ENCODE data around the gene GSKIP.
A peak's percentile ranks its signal among the peaks of the same experiment; 100 is the strongest.

GSKIP gene

DNA sequence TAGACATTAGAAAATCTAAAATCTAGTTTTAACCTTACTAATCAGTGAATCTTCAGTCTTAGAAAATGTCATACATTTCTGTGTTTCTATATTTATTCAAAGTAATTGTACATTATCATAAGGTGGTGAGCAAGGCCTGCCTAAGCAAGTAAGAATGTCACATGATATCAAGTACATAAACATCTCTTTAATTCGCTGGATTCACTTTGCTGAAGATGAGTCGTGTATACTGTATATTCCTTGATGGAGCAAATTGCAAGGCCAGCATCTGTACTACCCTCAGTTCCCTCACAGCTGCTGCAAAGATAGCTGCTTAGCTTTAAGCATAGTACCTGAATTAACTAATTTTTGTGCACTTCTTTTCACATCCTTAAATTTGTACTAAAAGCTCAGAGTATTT lies 20.1 kb downstream of the GSKIP start:
- DNase-seq, result no peak

DNA sequence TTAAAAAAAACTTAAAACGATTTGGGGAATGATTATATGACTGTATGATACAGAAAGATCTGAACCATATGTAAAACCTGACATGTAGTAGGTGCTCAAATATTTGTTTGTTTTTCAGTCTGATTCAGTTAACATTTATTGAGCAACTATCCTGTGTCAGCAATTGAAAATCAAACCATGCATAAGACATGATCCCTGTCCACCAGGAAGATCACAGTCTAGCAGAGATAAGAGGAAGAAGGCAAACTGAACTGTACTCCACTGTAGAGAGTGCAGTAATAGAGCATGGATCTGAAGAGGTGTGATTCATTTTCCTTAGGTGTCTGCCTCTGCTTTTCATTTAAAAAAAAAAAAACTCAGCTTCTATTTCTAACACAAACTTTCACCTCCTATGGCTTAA lies 20.7 kb downstream of the GSKIP start:
- DNase-seq, result no peak

DNA sequence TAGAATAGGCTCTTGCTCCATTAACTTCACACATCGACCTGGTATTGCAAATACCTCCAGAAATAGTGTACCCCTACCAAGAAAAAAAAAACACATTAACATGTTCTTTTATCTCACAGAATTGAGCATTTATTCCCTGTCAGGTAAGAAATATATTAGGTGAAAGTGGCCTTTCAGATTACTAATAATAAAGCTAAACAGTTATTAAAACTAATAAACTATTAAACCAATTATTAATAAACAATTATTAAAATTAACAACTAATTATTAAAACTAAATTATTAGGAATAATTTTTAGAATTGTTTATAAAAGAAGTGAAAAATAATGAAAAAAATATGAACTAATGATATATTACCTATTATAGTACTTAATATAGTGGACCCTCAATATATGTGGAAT lies 21.4 kb downstream of the GSKIP start:
- DNase-seq, result no peak

DNA sequence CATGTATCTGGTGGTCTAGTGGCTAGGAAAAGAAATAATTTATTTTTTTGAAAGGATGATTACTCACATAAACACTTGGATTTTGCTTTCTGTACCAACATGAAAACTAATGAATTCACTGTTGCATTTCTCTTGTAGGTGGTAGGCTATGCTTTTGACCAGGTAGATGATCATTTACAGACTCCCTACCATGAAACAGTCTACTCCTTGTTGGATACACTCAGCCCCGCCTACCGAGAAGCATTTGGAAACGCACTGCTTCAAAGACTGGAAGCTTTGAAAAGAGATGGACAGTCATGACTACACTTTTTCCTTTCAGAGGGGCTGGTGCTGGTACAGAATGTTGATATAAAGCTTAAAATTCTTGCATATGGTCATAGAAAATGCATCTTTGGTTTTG lies 22.1 kb downstream of the GSKIP start:
- DNase-seq, result no peak

DNA sequence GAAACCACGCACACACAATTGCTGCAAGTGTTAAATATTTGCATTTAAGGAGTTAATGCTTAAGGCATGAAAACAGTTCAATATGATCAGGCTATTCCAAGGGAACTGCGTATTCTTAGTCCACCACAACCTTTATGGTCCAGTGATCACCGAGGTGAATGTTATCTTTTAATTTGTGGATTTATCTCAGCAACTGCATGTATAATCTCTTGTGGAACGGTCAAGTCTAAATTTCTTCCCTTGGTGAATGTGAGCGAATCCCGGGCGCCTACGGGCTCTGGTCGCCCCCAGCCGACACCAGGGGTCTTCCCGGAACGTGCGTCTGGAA lies 27.6 kb downstream of the GSKIP start:
- DNase-seq, result no peak

DNA sequence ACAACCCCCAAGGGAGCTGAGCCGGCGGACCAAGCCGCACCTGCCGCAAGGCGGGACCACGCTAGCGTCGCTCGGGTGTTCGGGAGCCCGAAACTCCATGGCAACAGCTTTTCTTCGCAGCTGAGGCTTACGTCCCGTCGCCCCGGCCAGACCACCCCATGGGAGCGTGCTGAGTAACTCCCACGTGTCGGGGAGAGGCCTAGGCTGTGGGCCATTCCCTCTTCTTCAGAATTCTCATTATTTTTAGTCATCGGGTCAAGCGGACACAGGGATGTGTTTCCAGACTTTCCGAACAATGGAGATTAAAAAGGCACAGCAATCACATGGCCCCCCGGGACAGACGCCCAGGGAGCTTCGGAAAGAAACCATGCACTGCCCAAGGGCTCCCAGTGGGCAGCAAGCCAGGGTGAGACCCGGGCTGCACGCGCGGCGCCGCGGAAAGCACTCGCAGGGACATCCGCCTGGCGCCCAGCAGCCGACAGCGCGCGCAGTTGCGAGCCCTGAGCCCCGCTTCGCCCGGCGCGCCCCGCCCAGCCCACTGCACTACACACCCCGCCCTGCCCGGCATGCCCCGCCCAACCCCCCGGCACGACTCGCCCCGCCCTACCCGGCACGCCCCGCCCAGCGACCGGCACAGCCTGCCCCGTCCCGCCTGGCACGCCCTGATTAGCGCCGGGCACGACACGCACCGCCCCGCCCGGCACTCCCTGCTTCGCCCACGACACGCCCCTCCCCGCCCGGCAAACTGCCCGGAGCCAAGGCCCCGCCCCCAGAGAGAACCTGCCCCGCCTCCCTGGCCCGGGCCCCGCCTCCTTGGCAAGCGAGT lies 28.2 kb downstream of the GSKIP start:
- peak; percentile 100 for DNase-seq

DNA sequence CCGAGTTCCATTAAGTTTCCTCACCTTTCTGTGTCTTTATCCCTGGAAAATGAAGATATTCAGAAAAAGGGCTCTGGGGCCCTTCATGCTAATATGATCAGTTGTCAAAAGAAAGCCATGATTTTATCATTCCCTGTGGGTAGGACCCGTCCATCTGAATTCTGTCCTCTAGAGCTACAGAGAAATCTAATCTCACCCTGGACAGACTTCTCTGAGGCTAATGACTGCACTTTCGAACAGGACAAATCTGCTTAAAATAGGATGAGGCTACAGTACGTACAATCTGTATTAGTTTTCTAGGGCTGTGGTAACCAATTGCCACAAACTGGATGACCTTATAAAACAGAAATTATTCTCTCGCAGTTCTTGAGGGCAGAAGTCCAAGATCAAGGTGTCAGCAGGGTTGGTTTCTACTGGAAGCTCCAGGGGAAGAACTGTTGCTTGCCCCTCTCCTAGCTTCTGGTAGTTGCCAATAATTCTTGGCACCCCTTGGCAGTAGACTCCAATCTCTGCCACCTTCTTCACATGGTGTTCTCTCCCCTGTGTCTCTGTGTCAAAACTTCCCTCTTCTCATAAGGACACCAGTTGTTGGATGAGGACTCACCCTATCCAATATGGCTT lies 29.9 kb downstream of the GSKIP start:
- DNase-seq, result no peak

DNA sequence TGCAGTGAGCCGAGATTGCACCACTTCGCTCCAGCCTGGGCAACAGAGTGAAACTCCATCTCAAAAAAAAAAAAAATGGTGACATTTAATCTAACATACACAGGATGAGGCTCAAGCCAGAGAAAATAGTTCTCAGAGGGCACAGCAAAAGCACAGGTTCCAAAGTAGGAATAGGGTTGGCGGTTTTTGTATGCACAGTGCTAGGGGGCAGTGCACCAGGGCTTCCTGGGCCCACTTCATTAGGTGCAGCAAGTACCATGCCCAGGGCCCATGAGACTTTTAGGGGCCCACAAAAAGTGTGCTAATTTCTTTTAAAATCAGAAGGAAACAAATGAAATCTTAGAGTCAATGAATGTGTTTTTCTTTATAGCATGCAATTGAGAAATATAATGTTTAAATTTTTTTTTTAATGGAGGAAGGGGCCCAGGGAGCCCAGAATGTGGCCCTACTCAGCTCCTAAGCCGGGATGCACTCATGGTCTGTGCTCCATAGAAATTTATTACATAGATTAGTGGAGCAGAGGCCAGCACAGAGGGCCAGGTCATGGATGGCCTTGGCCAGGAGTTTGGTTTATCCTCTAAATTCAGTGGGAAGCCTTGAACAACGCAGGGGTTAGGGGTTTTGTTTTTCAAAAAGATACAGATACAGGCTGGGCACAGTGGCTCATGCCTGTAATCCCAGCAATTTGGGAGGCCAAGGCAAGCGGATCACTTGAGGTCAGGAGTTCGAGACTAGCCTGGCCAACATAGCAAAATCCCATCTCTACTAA lies 30.9 kb downstream of the GSKIP start:
- DNase-seq, result no peak

DNA sequence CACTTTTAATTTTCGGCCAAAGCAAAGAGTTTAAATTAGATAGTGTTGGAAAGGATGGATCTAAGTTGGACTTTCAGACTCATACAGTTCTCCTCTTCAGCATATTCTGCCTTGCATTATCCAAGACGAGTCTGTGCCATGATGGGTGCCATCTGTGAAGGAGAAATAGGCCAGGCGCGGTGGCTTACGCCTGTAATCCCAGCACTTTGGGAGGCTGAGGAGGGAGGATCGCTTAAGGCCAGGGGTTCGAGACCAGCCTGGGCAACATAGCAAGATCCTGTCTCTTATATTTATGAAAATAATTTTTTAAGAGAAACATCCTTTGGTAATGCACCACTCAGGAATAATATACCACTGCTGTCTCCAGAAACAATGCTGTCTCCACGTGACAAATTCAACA lies 35.1 kb downstream of the GSKIP start:
- DNase-seq, result no peak

DNA sequence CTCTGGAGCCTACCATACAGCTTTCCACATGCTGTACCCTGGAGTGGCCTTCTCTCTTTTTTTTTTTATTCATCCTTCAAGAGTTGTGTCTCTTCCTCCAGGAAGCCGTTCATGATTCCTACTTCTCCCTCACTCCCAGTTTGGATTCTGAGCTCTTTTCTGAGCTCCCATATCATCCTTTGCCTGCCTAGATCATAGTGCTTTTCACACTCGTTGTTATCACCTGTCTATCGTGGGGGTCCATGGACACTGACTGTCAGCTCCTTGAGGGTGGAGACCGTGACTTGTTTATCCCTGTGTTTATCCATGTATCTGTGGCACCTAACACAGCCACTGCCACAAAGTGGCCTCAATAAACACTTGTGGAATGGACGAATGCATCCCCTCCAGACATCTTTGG lies 35.6 kb downstream of the GSKIP start:
- no peak for DNase-seq

DNA sequence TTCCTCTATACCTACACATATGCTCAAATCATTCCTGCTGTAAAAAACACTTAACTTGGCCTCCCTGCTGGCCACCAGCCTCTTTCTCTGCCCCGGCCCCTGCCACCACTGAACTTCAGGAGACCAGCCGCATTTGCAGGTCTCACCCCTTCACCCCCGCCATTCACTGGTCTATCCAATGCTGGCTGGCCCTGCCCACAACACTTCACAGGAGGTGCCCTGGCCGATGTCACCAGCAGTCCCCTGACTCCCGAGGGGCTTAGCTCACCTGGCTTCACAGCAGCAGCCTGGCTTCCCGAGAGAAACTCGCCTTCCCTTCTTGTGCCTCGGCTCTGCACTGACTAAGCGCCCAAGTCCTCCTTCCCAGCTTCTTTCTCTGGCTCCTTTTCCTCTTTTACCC lies 36.1 kb downstream of the GSKIP start:
- DNase-seq, result no peak

DNA sequence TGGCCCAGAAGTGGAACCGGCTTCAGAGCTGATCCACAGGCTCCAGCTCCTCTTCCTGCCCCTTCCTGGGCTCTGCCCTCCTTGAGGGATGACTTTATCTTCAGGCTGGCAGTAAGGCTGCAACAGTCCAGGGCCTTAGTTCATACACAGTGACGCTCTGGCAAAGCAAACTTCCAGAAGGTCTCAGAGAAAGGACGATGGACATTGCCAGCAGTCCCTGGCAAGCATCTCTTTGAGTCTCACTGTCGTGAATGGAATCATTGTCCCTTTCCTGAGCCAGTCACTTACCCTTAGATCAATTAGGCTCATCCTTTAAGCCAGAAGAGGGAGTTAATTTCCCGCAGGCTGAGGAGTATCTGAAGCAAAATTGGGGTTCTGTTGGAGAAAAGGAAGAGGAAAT lies 37.2 kb downstream of the GSKIP start:
- DNase-seq, result no peak

DNA sequence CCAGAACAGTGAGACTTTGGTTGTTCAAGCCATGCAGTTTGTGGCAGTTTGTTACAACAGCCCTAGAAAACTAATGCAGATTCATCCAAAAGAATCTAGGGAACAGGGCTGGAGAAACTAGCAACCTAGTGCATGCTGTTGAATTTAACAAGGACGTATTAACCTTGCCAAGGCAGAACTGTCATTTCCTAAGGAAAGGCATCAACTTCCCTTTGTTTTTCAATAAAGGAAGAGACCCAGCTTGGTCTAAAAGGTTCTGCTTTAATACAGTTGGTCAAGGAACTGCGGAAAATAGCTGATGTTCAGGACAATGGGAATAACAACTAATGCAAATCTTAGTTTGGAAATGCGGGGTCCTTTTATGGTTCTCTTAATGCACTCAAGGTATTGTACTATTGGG lies 40.1 kb downstream of the GSKIP start:
- DNase-seq, result no peak

DNA sequence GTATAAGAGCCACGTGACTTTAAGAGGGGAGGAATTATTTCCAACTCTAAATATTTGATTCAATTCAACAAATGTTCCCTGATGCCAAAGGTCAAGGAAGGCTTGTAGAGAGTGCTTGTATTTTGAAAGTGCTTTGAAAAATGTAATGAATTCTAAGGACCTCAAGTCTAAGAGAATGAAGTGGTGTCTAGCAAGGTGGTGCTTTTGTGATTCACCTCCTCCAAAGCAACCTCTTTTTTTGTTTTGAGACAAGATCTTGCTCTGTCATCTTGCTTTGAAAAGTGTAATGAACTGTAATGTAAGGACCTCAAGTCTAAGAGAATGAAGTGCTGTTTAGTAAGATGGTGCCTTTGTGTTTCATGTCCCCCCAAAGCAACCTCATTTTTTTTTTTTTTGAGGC lies 42.4 kb downstream of the GSKIP start:
- no peak for DNase-seq

DNA sequence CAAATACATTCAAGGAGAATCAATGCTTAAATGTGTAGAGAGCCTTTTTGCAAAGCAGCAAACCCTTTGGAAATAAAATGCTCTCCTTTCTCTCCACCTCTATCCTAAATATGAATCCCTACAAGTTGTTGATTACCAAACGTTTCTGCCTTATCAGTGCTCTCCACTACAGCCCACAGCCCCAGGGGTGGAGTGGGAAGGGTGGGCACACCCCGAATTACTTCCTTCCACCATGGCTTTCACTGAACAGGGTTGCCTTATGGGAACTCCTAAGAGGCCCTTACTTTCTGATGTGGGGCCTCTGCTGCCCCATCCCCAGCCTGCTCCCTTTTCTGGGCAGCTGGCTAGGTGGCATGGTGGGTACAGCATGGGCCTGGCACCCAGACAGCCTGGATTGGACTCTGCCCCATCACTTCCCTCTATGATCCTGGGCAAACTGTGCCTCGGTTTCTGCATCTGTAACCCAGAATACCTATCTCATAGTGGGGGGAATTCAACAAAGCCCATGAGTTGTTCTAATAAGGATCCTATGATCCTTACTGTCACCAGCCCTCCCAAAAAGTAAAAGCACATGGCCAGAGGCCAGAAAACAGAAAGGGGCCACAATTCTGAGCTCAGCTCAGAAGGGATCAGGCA lies 44.7 kb downstream of the GSKIP start:
- no peak for DNase-seq

DNA sequence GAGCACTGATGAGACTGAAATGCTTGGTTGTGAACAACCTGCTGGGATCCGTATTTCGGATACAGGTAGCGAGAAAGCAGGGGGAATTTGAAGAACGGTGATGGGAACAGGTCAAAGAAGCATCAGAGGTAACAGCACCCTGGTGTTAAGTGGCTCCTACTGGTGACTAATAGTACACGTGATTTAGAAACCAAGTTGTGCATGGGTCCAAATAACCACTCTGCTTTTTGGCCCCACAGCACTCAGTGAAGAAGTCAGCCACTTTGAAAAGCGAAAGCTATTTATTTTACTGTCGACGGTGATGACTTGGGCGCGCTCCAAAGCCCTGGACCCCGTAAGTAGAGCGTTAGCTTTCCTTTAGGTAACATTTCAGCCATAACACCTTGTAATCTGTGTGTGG lies 45.3 kb downstream of the GSKIP start:
- no peak for DNase-seq

DNA sequence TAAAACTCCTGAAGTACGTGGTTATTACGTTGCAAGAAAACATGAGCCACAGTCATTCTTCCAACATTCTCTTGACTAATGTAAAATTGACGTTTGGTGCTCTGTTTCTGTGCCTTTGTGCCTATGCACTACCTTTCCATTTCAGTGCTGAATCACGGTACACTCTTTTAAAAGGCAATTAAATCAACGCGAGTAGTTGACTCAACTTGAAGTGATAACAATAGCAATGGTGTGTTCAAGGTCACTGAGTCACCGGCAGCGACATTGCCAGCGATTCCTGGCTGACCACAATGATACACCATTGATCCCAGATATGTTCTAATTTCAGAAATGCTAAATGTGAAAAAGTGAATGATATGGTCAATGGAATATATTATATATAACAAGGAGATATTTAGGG lies 46.4 kb downstream of the GSKIP start:
- no peak for DNase-seq

DNA sequence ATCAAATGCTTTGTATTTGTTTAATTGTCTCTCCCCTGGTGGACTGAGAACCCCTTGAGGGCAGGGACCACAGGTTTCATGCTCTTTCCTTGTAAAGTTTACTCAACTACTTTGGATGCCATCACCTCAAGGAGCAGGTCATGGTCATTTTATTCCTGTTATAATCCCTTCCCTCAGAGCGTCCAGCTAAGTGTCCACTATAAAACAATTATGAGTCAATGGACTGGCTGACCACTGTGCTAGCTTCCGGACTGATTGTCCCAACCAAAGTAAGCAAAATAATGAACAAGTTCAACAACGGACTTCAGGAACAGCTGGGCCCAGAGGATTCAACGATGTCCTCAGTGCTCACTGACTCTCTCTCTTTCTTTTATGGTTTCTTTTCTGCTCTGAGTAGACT lies 46.8 kb downstream of the GSKIP start:
- DNase-seq, result no peak

DNA sequence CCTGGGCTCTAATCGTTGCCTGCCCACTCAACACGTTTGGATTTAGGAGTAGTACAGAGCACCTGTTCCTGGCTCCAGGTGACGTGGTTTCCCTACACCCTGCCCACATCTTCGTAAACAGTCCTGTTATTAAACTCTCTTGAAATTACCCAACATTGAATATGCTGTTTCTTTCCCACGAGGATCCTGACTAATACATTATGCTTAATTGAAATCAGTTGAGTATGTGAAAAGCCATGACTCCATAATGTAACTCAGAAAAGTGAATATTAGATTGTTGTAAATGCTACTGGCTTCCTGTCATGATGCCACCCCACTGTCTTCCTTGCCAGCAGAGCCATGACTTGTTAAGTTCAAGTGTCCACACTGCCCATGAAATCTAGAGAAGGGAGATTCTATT lies 50.2 kb downstream of the GSKIP start:
- no peak for DNase-seq

DNA sequence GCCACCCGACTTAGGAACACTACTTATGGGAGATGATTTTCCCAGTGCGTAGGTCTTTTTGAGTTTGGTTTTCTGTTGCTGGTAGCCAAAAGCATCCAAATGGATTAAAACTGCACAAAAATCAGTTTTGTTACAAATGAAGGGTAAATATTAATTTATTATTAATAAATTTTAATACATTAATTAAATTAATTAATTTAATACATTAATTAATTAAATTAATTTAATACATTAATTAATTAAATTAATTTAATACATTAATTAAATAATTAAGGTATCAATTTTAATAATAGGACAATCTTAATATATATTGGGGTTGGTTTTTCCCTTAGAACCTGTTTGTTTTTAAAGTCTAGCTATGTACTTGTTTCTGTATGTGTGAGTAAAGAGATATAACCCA lies 52.2 kb downstream of the GSKIP start:
- no peak for DNase-seq

DNA sequence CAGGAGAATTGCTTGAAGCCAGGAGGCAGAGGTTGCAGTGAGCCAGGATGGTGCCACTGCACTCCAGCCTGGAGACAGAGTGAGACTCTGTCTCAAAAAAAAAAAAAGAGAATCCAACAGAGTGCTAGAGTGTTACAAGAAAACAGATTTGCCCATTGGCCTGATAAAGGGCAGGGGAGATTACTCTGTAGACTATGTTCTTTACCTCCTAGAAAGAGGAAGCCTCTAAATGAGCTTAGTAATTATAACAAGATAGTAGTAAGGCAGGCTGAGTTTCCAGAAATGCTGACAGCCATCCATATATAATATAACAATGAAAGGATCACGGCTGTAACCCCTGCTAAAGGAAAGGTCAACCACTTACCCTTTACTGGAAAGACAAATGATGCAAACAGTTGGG lies 53.0 kb downstream of the GSKIP start:
- no peak for DNase-seq

DNA sequence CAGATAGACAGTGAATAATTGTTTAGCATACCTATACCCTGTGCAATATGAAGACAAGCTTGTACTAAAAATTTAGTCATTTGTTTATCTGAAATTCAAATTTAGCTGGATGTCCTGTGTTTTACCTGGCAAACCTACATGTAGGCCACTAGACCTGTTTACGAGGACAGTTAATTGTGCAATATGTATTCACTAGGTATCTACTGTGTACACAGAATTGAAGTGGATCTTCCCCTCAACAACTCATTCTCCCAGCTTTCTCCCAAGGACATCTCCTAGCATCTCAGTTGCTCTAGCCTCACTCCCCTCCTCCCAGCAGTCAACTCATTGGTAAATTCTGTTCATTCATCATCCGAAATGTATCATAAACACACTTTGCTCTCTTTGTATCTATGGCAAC lies 53.9 kb downstream of the GSKIP start:
- no peak for DNase-seq

DNA sequence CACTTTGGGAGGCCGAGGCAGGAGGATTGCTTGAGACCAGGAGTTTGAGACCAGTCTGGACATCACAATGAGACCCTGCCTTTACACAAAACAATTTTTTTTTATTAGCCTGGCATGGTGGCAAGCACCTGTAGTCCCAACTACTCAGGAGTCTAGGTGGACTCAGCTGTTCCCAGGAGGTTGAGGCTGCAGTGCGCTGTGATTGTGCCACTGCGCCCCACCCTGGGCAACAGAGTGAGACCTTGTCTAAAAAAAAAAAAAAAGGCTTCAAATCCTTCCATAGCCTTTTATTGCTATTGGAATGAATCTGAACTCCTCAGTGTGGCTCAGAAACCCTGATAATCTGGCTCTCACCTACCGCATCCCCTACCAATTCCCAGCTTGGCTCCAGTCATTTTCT lies 54.7 kb downstream of the GSKIP start:
- no peak for DNase-seq

DNA sequence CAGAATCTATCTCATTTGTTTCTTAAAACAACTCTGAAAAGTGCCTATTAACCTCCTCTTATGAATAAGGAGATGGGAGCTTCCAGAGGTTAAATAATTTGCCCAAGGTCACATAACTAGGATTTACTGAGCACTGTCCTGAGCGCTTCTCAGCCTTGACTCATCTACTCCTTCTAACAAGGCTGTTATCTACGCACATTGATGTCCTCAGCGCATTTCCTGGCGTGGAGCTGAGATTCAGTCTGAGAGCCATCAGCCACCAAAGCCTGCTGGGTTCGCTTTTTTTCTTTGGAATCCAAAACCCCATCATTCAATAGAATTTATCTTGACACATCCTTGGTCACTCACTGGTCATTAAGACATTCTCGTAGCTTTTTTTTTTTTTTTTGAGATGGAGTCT lies 57.9 kb downstream of the GSKIP start:
- DNase-seq, result no peak

Data from activated CD4-positive, alpha-beta T cell treated with anti-CD3 and anti-CD28 coated beads for 48 hours (primary cell).